HG02588 (cell line): ENCODE results near the gene OTOG.
"Not testable (repeated sequence)": the region's sequence is repeated elsewhere in the genome, so short reads cannot be mapped to it uniquely, and the experiment has no call there.

Experiments
- ATAC-seq: cut with Tn5 transposase; IDR thresholded peaks from one replicate; pipeline ENCODE4 v1.9.1; 2021; ENCODE audit warnings: mild to moderate bottlenecking, moderate library complexity; ENCODE audit not compliant: unreplicated experiment

Gene OTOG

GRCh38 chr11:17613428-17613962, 66.4 kb downstream of the OTOG start:
- no peak for ATAC-seq

GRCh38 chr11:17613983-17614382, 66.9 kb downstream of the OTOG start:
- no peak for ATAC-seq

- ATAC-seq: not testable (repeated sequence)
These were observed 75.7 kb downstream of the OTOG start for GRCh38 chr11:17622711-17623110.

GRCh38 chr11:17629113-17629512, 82.1 kb downstream of the OTOG start:
- no peak for ATAC-seq

- no peak for ATAC-seq
These were observed 83.9 kb downstream of the OTOG start for GRCh38 chr11:17630936-17631335.

- no peak for ATAC-seq
These were observed 84.8 kb downstream of the OTOG start for GRCh38 chr11:17631702-17632365.

- no peak for ATAC-seq
These were observed 86.4 kb downstream of the OTOG start for GRCh38 chr11:17633279-17633986.

GRCh38 chr11:17633987-17634775, 87.1 kb downstream of the OTOG start:
- no peak for ATAC-seq

- ATAC-seq: no peak
These were observed 87.9 kb downstream of the OTOG start for GRCh38 chr11:17634776-17635550.

- no peak for ATAC-seq
These were observed 88.5 kb downstream of the OTOG start for GRCh38 chr11:17635551-17635938.

- ATAC-seq: no peak
These were observed 89.7 kb downstream of the OTOG start for GRCh38 chr11:17636721-17637120.

GRCh38 chr11:17637901-17638300, 90.8 kb downstream of the OTOG start:
- ATAC-seq: no peak

GRCh38 chr11:17638311-17638710, 91.3 kb downstream of the OTOG start:
- ATAC-seq: no peak

GRCh38 chr11:17639091-17639490, 92.0 kb downstream of the OTOG start:
- no peak for ATAC-seq

GRCh38 chr11:17639781-17640180, 92.7 kb downstream of the OTOG start:
- no peak for ATAC-seq

GRCh38 chr11:17640493-17641164, 93.6 kb downstream of the OTOG start:
- ATAC-seq: no peak

- no peak for ATAC-seq
These were observed 94.8 kb downstream of the OTOG start for GRCh38 chr11:17641792-17642350.

- no peak for ATAC-seq
These were observed 95.3 kb downstream of the OTOG start for GRCh38 chr11:17642370-17642769.

GRCh38 chr11:17642980-17643379, 95.9 kb downstream of the OTOG start:
- ATAC-seq: no peak
